SK-N-SH (cell line): ENCODE measurements around the gene SLC4A9. TPM values are rescaled to one million over a fixed set of nuclear protein-coding genes. Genes with fewer than 3 reads are reported as not detected.

Source experiments
- CHD2 ChIP-seq: fragments of 150-350 bp; IDR thresholded peaks from 2 replicates; pipeline ENCODE4 v1.6.1; 2018; ENCODE audit warnings: low read length; ENCODE audit not compliant: partially characterized antibody
- CTCF ChIP-seq: fragments of 200-600 bp; sonication (generic); IDR thresholded peaks from 2 replicates; pipeline ENCODE4 v1.6.1; 2017; ENCODE audit warnings: antibody characterized with exemption, mild to moderate bottlenecking, moderate library complexity
- EZH2phosphoT487 ChIP-seq: fragments of 200-600 bp; sonication (generic); IDR thresholded peaks from 2 replicates; pipeline ENCODE4 v1.6.1; 2017; ENCODE audit warnings: low read depth, mixed run types, mild to moderate bottlenecking, antibody characterized with exemption, moderate library complexity, borderline replicate concordance
- FOSL2 ChIP-seq: IDR thresholded peaks from 2 replicates; pipeline ENCODE4 v1.4.0; 2012; ENCODE audit warnings: low read depth, mild to moderate bottlenecking, moderate library complexity, borderline replicate concordance
- GABPA ChIP-seq: IDR thresholded peaks from 2 replicates; pipeline ENCODE4 v1.4.0; 2012; ENCODE audit warnings: low read depth, mild to moderate bottlenecking
- GATA2 ChIP-seq: sonication (generic); formaldehyde crosslinking; IDR thresholded peaks from 2 replicates; pipeline ENCODE4 v1.5.0; 2020; ENCODE audit warnings: mild to moderate bottlenecking, missing genetic modification reagents
- IRF3 ChIP-seq: fragments of 150-350 bp; IDR thresholded peaks from 2 replicates; pipeline ENCODE4 v1.6.1; 2016; ENCODE audit warnings: mild to moderate bottlenecking, low read depth, low read length
- JUND ChIP-seq: IDR thresholded peaks from 2 replicates; pipeline ENCODE4 v1.4.0; 2012
- MXI1 ChIP-seq: IDR thresholded peaks from 2 replicates; pipeline ENCODE4 v1.6.1; 2012; ENCODE audit warnings: mild to moderate bottlenecking, low read depth, low read length, improper control_type of control experiment
- PBX3 ChIP-seq: IDR thresholded peaks from 2 replicates; pipeline ENCODE4; 2012
- RCOR1 ChIP-seq: fragments of 150-350 bp; IDR thresholded peaks from 2 replicates; pipeline ENCODE4 v1.6.1; 2017; ENCODE audit warnings: antibody characterized with exemption, low read length
- REST ChIP-seq: IDR thresholded peaks from 2 replicates; pipeline ENCODE4 v1.6.1; 2012; ENCODE audit warnings: mild to moderate bottlenecking, low read depth, low read length, moderate library complexity
- RXRA ChIP-seq: IDR thresholded peaks from 2 replicates; pipeline ENCODE4 v1.4.0; 2012; ENCODE audit warnings: low read depth, mild to moderate bottlenecking, borderline replicate concordance
- TAF1 ChIP-seq: IDR thresholded peaks from 2 replicates; pipeline ENCODE4 v1.6.1; 2012; ENCODE audit warnings: low read depth, mild to moderate bottlenecking, low read length, moderate library complexity, borderline replicate concordance
- TEAD4 ChIP-seq: IDR thresholded peaks from 2 replicates; pipeline ENCODE4 v1.4.0; 2012; ENCODE audit warnings: mild to moderate bottlenecking, borderline replicate concordance; ENCODE audit not compliant: insufficient read depth
- USF1 ChIP-seq: IDR thresholded peaks from 2 replicates; pipeline ENCODE4 v1.4.0; 2012; ENCODE audit warnings: low read depth, borderline replicate concordance
- USF2 ChIP-seq: fragments of 150-350 bp; IDR thresholded peaks from 2 replicates; pipeline ENCODE4 v1.6.1; 2017; ENCODE audit warnings: antibody characterized with exemption, low read length, low read depth, borderline replicate concordance
- YY1 ChIP-seq: IDR thresholded peaks from 2 replicates; pipeline ENCODE4 v1.4.0; 2012; ENCODE audit warnings: low read depth, mild to moderate bottlenecking
- polyA plus RNA-seq, 3 experiments: library from polyadenylated mRNA; depleted of rRNA; stranded (reverse); fragments of >200 nt; gene quantifications; 2 replicates each; pipeline ENCODE4 v1.2.3, GENCODE V29; 2012

The SLC4A9 gene
- polyA plus RNA-seq, 1 of the 3 experiments (the other 2 are of a cell fraction) = 0.02 TPM

- TF ChIP-seq REST (no peak), CTCF (no peak), RCOR1 (no peak), EZH2phosphoT487 (no peak), RXRA (0 out of 2 replicates have a peak, but pooled peaks have one; percentile 24), JUND (peak; percentile 83), PBX3 (no peak), MXI1 (no peak), GATA2 (CRISPR knock-in tag) (no peak), CHD2 (no peak), YY1 (no peak), USF2 (no peak), IRF3 (no peak), GABPA (no peak), FOSL2 (peak; percentile 92), TAF1 (no peak), TEAD4 (no peak), USF1 (no peak)
Measured at GRCh38 chr5:140311011-140311467, 49.0 kb upstream of the SLC4A9 start (continued).
